Fibroblast of villous mesenchyme (primary cell): ENCODE data around the gene CD300LG. TPM values are rescaled to one million over a fixed set of nuclear protein-coding genes. Genes with fewer than 3 reads are reported as not detected.
"Not testable (repeated sequence)": the region's sequence is repeated elsewhere in the genome, so short reads cannot be mapped to it uniquely, and the experiment has no call there.

ENCODE experiments used
- DNase-seq: peaks from one replicate; pipeline ENCODE4 v3.0.0-alpha.2; 2010; ENCODE audit warnings: low read depth
- H3K4me3 ChIP-seq: 2 replicates; pipeline ENCODE4 v1.5.1; 2011; ENCODE audit warnings: low read depth, mild to moderate bottlenecking, low read length
- total RNA-seq: library from RNA; depleted of rRNA; stranded (reverse); fragments of >200 nt; gene quantifications from 2 replicates; pipeline ENCODE4 v1.2.3, GENCODE V29; 2012
- TF ChIP-seq, protein P1 (sequence below): IDR thresholded peaks from 2 replicates; pipeline ENCODE4 v1.5.1; 2012; ENCODE audit warnings: low read depth, mild to moderate bottlenecking, low read length; ENCODE audit not compliant: insufficient read depth

CD300LG gene
- total RNA-seq, 1 donor, result not detected

DNA sequence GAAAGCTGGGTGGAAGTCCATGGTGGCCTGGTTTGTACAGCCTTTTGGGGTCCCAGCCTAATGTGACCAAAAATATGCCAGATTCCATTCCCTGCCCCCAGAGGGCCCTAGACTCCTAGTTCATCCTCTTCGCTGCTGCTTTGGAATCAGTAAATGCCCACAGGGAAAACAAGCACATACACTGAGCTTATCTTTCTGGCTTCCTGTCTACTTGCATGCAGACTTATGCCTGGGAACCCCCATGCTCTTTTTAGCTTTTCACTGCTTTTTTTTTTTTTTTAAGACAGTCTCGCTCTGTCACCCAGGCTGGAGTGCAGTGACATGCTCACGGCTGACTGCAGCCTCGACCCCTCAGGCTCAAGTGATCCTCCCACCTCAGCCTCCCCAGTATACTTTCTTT lies 6.2 kb upstream of the CD300LG start:
- TF ChIP-seq, protein P1, sequence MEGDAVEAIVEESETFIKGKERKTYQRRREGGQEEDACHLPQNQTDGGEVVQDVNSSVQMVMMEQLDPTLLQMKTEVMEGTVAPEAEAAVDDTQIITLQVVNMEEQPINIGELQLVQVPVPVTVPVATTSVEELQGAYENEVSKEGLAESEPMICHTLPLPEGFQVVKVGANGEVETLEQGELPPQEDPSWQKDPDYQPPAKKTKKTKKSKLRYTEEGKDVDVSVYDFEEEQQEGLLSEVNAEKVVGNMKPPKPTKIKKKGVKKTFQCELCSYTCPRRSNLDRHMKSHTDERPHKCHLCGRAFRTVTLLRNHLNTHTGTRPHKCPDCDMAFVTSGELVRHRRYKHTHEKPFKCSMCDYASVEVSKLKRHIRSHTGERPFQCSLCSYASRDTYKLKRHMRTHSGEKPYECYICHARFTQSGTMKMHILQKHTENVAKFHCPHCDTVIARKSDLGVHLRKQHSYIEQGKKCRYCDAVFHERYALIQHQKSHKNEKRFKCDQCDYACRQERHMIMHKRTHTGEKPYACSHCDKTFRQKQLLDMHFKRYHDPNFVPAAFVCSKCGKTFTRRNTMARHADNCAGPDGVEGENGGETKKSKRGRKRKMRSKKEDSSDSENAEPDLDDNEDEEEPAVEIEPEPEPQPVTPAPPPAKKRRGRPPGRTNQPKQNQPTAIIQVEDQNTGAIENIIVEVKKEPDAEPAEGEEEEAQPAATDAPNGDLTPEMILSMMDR, result peak; percentile 46
- H3K4me3 ChIP-seq, result no peak overlapping the region
- DNase-seq, result peak; percentile 47

DNA sequence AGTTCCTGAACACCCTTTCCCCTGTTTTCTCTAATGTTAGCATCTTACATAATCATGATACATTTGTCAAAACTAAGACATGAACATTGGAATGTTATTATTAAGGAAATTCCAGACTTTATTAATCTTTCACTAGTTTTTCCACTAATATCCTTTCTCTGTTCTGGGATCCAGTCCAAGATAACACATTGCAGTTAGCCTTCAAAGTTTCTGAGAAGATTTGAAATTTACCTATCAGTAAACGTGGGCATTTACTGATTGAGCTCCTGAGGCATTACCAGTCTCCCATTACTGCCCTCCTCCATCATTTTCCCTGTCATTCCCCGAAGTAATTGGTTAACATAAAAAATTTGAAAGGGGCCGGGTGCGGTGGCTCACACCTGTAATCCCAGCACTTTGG lies 5.7 kb upstream of the CD300LG start:
- TF ChIP-seq, protein P1, result no peak
- DNase-seq, result no peak
- H3K4me3 ChIP-seq, result no peak overlapping the region

DNA sequence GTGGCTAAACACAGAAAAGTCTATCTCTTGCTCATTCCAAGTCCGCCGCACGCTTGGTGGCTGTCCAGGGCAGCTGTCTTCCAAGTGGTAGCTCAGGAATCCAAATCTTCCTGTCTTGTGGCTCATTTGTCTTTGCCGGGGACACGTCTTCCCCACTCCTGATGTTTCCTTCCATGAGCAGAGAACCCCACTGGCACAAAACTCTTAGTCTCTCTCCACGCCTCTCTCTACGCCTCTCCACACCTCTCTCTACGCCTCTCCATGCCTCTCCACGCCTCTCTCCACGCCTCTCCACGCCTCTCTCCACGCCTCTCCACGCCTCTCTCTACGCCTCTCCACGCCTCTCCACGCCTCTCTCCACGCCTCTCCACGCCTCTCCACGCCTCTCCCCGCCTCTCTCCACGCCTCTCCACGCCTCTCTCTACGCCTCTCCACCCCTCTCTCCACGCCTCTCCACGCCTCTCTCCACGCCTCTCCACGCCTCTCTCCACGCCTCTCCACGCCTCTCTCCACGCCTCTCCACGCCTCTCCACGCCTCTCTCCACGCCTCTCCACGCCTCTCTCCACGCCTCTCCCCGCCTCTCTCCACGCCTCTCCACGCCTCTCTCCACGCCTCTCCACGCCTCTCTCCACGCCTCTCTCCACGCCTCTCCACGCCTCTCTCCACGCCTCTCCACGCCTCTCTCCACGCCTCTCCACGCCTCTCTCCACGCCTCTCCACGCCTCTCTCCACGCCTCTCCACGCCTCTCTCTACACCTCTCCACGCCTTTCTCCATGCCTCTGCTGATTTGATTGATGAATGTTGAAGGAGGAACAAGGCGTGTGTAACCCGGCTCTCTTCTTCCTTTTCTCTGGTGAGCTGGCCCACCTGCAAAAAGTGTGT lies 4.6 kb upstream of the CD300LG start:
- peak; percentile 61 for DNase-seq
- not testable (repeated sequence) for H3K4me3 ChIP-seq

DNA sequence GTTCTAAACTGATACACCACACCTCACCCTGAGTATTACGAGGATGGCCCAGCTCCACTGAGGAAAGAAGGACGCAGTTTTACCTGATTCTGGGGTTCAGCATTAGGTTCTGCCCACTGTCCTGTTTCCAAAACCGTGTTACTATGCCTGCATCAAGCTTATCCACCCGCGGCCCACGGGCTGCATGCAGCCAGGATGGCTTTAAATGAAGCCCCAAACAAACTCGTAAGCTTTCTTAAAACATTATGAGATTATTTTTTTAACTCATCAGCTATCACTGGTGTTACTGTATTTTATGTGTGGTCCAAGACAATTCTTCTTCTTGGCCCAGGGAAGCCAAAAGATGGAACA lies 4.0 kb upstream of the CD300LG start:
- H3K4me3 ChIP-seq, result no peak overlapping the region
- DNase-seq, result no peak
- TF ChIP-seq, protein P1, result no peak

DNA sequence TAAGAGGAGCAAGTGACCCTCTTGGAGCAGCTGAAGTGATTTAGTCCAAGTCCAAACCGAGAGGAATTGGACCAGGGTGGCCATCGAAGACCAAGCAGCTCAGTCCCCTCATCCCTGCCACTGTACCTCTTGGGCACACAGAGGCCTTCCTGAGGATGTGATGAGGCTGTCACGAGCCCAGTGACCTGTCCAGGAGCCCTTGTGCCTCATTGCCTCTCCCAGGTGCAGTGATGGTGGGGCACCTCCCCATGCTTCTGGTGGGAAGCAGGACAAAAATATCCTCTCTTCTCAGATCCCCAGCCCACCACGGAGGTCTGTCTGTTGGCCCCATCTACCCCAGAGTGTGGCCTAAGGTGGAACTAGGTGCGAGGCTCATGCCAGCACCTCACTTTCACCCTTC lies 2.7 kb upstream of the CD300LG start:
- H3K4me3 ChIP-seq, result no peak overlapping the region
- DNase-seq, result no peak
- TF ChIP-seq, protein P1, result no peak

DNA sequence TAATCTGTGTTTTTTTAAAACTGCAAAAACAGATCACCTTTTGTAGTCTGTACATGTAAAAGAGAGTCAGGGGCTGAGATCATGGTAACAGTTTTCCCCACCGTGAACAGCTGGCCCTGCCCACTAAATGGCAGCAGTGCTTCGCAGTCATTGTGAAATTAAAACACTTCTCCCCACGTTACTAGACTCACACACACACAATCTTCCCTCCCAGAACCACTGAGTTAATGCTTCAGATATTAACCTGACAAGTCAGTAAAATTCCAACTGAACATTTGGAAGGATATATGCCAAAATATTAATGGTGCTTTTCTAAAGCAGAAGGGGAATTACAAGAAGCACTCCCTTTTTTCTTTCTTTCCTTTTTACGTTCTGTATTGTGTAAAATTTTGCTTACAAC lies 1.2 kb upstream of the CD300LG start:
- TF ChIP-seq, protein P1, result no peak
- no peak overlapping the region for H3K4me3 ChIP-seq
- DNase-seq, result no peak

DNA sequence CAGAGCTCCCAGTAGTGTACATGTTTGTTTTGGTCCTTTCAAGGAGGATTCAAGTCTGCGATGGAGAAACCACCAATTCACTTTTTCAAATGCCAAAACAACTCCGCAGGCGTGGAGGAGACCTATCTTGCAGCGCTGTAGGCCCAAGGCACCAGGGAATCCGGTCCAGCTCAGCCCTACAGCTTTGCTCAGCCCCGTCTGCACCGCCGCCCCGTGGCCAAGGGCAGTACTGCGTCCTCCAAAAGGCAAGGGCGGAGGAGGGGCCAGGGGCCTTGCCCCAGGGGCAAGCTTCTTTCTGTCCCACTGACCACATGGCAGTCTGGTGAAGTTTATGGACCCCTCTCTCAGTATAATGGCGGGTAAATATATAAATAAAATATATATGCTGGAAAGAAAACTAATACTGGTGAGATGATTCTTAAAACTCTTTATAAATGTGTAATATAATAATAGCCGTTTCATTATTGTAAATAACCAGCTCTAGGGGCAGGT lies 709 bp upstream of the CD300LG start:
- TF ChIP-seq, protein P1, result peak; percentile 100
- DNase-seq, result peak; percentile 68
- no peak overlapping the region for H3K4me3 ChIP-seq
